SK-N-SH (cell line): ENCODE measurements around the gene FOCAD. TPM values are rescaled to one million over a fixed set of nuclear protein-coding genes. Genes with fewer than 3 reads are reported as not detected.

Source experiments
- CTCF ChIA-PET: fragments of 300-600, 350-600 bp; formaldehyde crosslinking; extraction: SDS; loops from one replicate; lab custom pipeline; 2021; lab: Yijun Ruan, JAX
- POLR2A ChIA-PET: fragments of 350-600 bp; sonication (Branson Sonifier 250); formaldehyde crosslinking; extraction: SDS; loops from one replicate; lab custom pipeline; 2020; ENCODE audit warnings: antibody characterized with exemption, inconsistent platforms; lab: Yijun Ruan, JAX
- DNase-seq: peaks from one replicate; pipeline ENCODE4 v3.0.0; 2012
- H2AFZ ChIP-seq: fragments of 200-600 bp; sonication (generic); 2 replicates; pipeline ENCODE4 v1.8.1; 2016; ENCODE audit warnings: antibody characterized with exemption, mild to moderate bottlenecking, low read depth
- H3F3A ChIP-seq: fragments of 200-600 bp; sonication (generic); replicated peaks from 2 replicates; pipeline ENCODE3; 2016; ENCODE audit warnings: antibody characterized with exemption, mild to moderate bottlenecking; ENCODE audit not compliant: insufficient read depth
- H3K27ac ChIP-seq, 2 experiments: fragments of 200-500 bp in 1 of 2; fragments of 200-600 bp in 1 of 2; sonication (Bioruptor generic) in 1 of 2; sonication (generic), shearing (Covaris generic) in 1 of 2; 2 replicates each; pipeline versions ENCODE4 v1.5.1 to v1.6.1; 2014 to 2016; ENCODE audit warnings: low read depth in 2 of 2, inconsistent platforms in 1 of 2, low read length in 1 of 2, mild to moderate bottlenecking in 1 of 2, mixed read lengths in 1 of 2
- H3K27me3 ChIP-seq: fragments of 200-600 bp; sonication (generic), shearing (Covaris generic); 2 replicates; pipeline ENCODE4 v1.6.1; 2016; ENCODE audit warnings: mixed run types; ENCODE audit not compliant: insufficient read depth
- H3K36me3 ChIP-seq, 2 experiments: fragments of 200-500 bp in 1 of 2; fragments of 200-600 bp in 1 of 2; sonication (Bioruptor generic) in 1 of 2; sonication (generic) in 1 of 2; replicated peaks in 1 of 2; 2 replicates each; pipeline versions ENCODE3 to v1.5.1; 2014 to 2016; ENCODE audit warnings: low read length in 1 of 2, mild to moderate bottlenecking in 1 of 2; ENCODE audit not compliant: insufficient read depth in 2 of 2, control insufficient read depth in 1 of 2
- H3K4me1 ChIP-seq, 2 experiments: fragments of 200-500 bp in 1 of 2; fragments of 200-600 bp in 1 of 2; sonication (Bioruptor generic) in 1 of 2; sonication (generic), shearing (Covaris generic) in 1 of 2; 2 replicates each; pipeline versions ENCODE4 v1.5.1 to v1.6.1; 2014 to 2016; ENCODE audit warnings: low read depth in 1 of 2, low read length in 1 of 2, mixed run types in 1 of 2; ENCODE audit not compliant: insufficient read depth in 2 of 2, control insufficient read depth in 1 of 2
- H3K4me2 ChIP-seq: fragments of 200-600 bp; sonication (generic), shearing (Covaris generic); 2 replicates; pipeline ENCODE4 v1.6.1; 2017; ENCODE audit warnings: mixed run types
- H3K4me3 ChIP-seq, 2 experiments: fragments of 200-500 bp in 1 of 2; fragments of 200-600 bp in 1 of 2; sonication (Bioruptor generic) in 1 of 2; sonication (generic), shearing (Covaris generic) in 1 of 2; 2 replicates each; pipeline versions ENCODE4 v1.5.1 to v1.8.1; 2014 to 2016; ENCODE audit warnings: low read depth in 2 of 2, inconsistent platforms in 1 of 2, low read length in 1 of 2, mild to moderate bottlenecking in 1 of 2, mixed read lengths in 1 of 2, moderate library complexity in 1 of 2
- H3K79me2 ChIP-seq: fragments of 200-600 bp; sonication (generic); 2 replicates; pipeline ENCODE4 v1.8.1; 2017; ENCODE audit warnings: mild to moderate bottlenecking; ENCODE audit not compliant: insufficient read depth
- H3K9ac ChIP-seq: fragments of 200-600 bp; sonication (generic); 2 replicates; pipeline ENCODE4 v1.6.1; 2017; ENCODE audit warnings: mixed run types
- H3K9me2 ChIP-seq: fragments of 200-600 bp; sonication (generic); 2 replicates; pipeline ENCODE4 v1.6.1; 2017; ENCODE audit warnings: mixed run types
- H3K9me3 ChIP-seq: fragments of 200-600 bp; sonication (generic); 2 replicates; pipeline ENCODE4 v1.6.1; 2017; ENCODE audit warnings: mixed run types, mild to moderate bottlenecking, moderate library complexity
- H4K20me1 ChIP-seq: fragments of 200-600 bp; sonication (generic); 2 replicates; pipeline ENCODE4 v1.6.1; 2017; ENCODE audit warnings: mild to moderate bottlenecking, mixed run types; ENCODE audit not compliant: insufficient read depth
- CHD2 ChIP-seq: fragments of 150-350 bp; IDR thresholded peaks from 2 replicates; pipeline ENCODE4 v1.6.1; 2018; ENCODE audit warnings: low read length; ENCODE audit not compliant: partially characterized antibody
- EZH2phosphoT487 ChIP-seq: fragments of 200-600 bp; sonication (generic); IDR thresholded peaks from 2 replicates; pipeline ENCODE4 v1.6.1; 2017; ENCODE audit warnings: low read depth, mixed run types, mild to moderate bottlenecking, antibody characterized with exemption, moderate library complexity, borderline replicate concordance
- FOXJ3 ChIP-seq: sonication (generic); formaldehyde crosslinking; IDR thresholded peaks from 2 replicates; pipeline ENCODE4 v1.5.1; 2020; ENCODE audit warnings: mild to moderate bottlenecking, missing genetic modification reagents
- GABPA ChIP-seq: IDR thresholded peaks from 2 replicates; pipeline ENCODE4 v1.4.0; 2012; ENCODE audit warnings: low read depth, mild to moderate bottlenecking
- GATA2 ChIP-seq: sonication (generic); formaldehyde crosslinking; IDR thresholded peaks from 2 replicates; pipeline ENCODE4 v1.5.0; 2020; ENCODE audit warnings: mild to moderate bottlenecking, missing genetic modification reagents
- IRF3 ChIP-seq: fragments of 150-350 bp; IDR thresholded peaks from 2 replicates; pipeline ENCODE4 v1.6.1; 2016; ENCODE audit warnings: mild to moderate bottlenecking, low read depth, low read length
- JUND ChIP-seq: IDR thresholded peaks from 2 replicates; pipeline ENCODE4 v1.4.0; 2012
- MAX ChIP-seq: IDR thresholded peaks from 2 replicates; pipeline ENCODE4 v1.4.0; 2012; ENCODE audit warnings: low read depth
- MEF2A ChIP-seq: IDR thresholded peaks from 2 replicates; pipeline ENCODE4 v1.4.0; 2012; ENCODE audit warnings: low read depth, borderline replicate concordance
- POLR2AphosphoS5 ChIP-seq: IDR thresholded peaks from 2 replicates; pipeline ENCODE4 v1.6.1; 2012; ENCODE audit warnings: low read depth, low read length
- RCOR1 ChIP-seq: fragments of 150-350 bp; IDR thresholded peaks from 2 replicates; pipeline ENCODE4 v1.6.1; 2017; ENCODE audit warnings: antibody characterized with exemption, low read length
- REST ChIP-seq: IDR thresholded peaks from 2 replicates; pipeline ENCODE4 v1.6.1; 2012; ENCODE audit warnings: mild to moderate bottlenecking, low read depth, low read length, moderate library complexity
- SIN3A ChIP-seq: IDR thresholded peaks from 2 replicates; pipeline ENCODE4 v1.6.1; 2012; ENCODE audit warnings: low read depth, mild to moderate bottlenecking, low read length, moderate library complexity, borderline replicate concordance
- TCF12 ChIP-seq: IDR thresholded peaks from 2 replicates; pipeline ENCODE4 v1.4.0; 2012
- TEAD4 ChIP-seq: IDR thresholded peaks from 2 replicates; pipeline ENCODE4 v1.4.0; 2012; ENCODE audit warnings: mild to moderate bottlenecking, borderline replicate concordance; ENCODE audit not compliant: insufficient read depth
- USF1 ChIP-seq: IDR thresholded peaks from 2 replicates; pipeline ENCODE4 v1.4.0; 2012; ENCODE audit warnings: low read depth, borderline replicate concordance
- YY1 ChIP-seq: IDR thresholded peaks from 2 replicates; pipeline ENCODE4 v1.4.0; 2012; ENCODE audit warnings: low read depth, mild to moderate bottlenecking
- ZBTB33 ChIP-seq: IDR thresholded peaks from 2 replicates; pipeline ENCODE4 v1.4.0; 2012; ENCODE audit warnings: low read depth, borderline replicate concordance
- WGBS: methylation state at CpG from one replicate; pipeline ENCODE4 v1.1.6; 2017; ENCODE audit warnings: low lambda C conversion rate; 5-methylcytosine and 5-hydroxymethylcytosine counted together
- polyA plus RNA-seq, 3 experiments: library from polyadenylated mRNA; depleted of rRNA; stranded (reverse); fragments of >200 nt; gene quantifications; 2 replicates each; pipeline ENCODE4 v1.2.3, GENCODE V29; 2012

Gene FOCAD
- polyA plus RNA-seq, 1 of the 3 experiments (the other 2 are of a cell fraction) = 15.8 TPM

GRCh38 chr9:20791682-20792081 lies 107.6 kb downstream of the FOCAD start:
- ChIA-PET CTCF (no interaction called here), POLR2A (no interaction called here)
- Histone ChIP-seq H3K4me3 (no peak overlapping the region), H3K4me2 (no peak overlapping the region), H3K9me2 (no peaks in the 10 kb centered on the region), H3K36me3 (peaks cover 6 to 8% of the 10 kb centered on the region in 2 experiments), H3K27ac (no peak overlapping the region), H3F3A (no peaks in the 10 kb centered on the region), H3K79me2 (no peaks in the 10 kb centered on the region), H3K9ac (no peak overlapping the region), H3K9me3 (no peaks in the 10 kb centered on the region), H3K4me1 (peaks cover 0 to 10% of the 10 kb centered on the region in 2 experiments; a peak in 2 of 4 replicates), H2AFZ (no peak overlapping the region), H4K20me1 (no peaks in the 10 kb centered on the region), H3K27me3 (no peaks in the 10 kb centered on the region)
- TF ChIP-seq POLR2AphosphoS5 (no peak), TEAD4 (no peak), USF1 (no peak), ZBTB33 (no peak), FOXJ3 (no peak), SIN3A (no peak), TCF12 (no peak), YY1 (no peak), RCOR1 (no peak), MAX (no peak), GATA2 (no peak)
- 100% methylated on average over 1 of the region's 1 CpG for WGBS
- no peak for DNase-seq

GRCh38 chr9:20804489-20805250 lies 120.6 kb downstream of the FOCAD start:
- WGBS = 92% methylated on average over 11 of the region's 11 CpGs
- CTCF ChIA-PET = no interaction called here

More at GRCh38 chr9:20804489-20805250, 120.6 kb downstream of the FOCAD start:
- Histone ChIP-seq H3F3A (no peaks in the 10 kb centered on the region), H2AFZ (no peak overlapping the region), H3K9me2 (no peaks in the 10 kb centered on the region), H3K4me1 (no peaks in the 10 kb centered on the region), H4K20me1 (no peaks in the 10 kb centered on the region), H3K27ac (no peak overlapping the region), H3K4me3 (no peak overlapping the region), H3K9ac (no peak overlapping the region), H3K4me2 (no peak overlapping the region), H3K79me2 (no peaks in the 10 kb centered on the region), H3K36me3 (no peaks in the 10 kb centered on the region), H3K9me3 (no peaks in the 10 kb centered on the region), H3K27me3 (no peaks in the 10 kb centered on the region)
- TF ChIP-seq JUND (no peak), EZH2phosphoT487 (no peak), IRF3 (no peak), GATA2 (peak; percentile 62), MEF2A (no peak), GABPA (no peak), REST (no peak), CHD2 (no peak)
- DNase-seq = no peak
- POLR2A ChIA-PET = no interaction called here
